Kidney glomerular epithelial cell (primary cell): ENCODE results near the gene MTHFS.

Source experiments
- DNase-seq: peaks from one replicate; lab custom pipeline; 2025; lab: John Stamatoyannopoulos, UW

The MTHFS gene

DNA sequence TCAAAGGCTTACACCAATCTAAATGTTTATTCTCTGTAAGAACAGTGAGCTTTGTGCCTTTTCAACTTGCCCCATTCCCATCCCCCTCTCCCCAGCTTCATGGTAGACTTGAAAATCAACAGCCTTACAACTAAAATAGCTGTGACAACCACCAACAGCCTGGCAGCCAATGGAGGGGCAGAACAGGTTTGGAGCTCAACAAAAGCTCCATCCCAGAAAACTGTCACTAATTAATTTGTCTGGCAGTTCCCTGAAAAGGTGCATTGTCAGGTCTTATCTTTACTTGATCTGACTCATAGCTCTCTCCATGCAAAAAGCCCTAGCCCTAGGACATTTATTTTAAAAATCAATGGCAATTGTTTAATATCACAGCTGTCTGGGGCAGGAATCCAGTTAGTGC, 22.6 kb downstream of the MTHFS start:
- peak; percentile 8 for DNase-seq

DNA sequence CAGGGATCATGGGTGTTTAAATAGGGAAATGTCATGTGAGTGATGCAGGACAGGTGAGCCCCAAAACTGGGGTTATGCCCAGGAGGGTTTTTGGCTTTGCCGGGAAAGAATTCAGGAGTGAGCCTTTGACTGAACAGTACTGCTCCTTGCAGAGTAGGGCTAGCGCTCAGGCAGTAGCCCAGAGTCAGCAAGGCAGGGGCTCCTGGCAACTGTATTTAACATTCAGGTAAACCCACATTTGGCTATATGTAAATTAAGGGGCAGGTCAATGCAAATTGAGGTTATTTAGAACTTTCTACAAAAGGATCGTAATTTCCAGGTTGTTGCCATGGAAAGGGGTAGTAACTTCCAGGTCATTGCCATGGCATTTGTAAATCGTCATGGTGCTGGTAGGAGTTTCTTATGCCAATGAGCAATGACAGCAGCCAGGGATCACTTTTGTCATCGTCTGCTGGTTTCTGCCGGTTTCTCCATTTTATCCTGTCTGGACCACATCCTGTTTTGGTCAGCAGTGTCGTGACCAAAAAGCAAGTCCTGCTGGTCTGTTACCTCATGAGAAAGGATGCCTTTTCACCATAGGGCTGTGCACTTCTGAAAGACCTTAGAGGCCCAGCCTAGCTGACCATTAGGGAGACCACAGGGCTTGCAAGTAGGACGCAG, 24.3 kb downstream of the MTHFS start:
- no peak for DNase-seq

DNA sequence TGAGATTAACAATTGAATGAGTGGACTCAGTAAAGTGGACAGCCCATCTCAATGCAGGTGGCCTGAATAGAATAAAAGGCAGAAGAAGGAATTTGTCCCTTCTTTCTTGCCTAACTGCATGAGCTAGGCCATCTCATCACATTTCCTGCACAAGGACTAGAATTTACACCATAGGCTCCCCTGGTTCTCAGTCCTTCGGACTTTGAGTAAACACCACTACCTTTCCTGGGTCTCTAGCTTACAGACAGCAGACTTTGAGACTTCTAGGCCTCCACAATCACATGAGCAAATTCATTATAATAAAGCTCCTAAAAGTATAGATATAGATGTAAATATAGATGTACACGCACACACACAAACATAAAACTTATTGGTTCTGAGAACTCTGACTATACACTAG, 28.3 kb downstream of the MTHFS start:
- no peak for DNase-seq

DNA sequence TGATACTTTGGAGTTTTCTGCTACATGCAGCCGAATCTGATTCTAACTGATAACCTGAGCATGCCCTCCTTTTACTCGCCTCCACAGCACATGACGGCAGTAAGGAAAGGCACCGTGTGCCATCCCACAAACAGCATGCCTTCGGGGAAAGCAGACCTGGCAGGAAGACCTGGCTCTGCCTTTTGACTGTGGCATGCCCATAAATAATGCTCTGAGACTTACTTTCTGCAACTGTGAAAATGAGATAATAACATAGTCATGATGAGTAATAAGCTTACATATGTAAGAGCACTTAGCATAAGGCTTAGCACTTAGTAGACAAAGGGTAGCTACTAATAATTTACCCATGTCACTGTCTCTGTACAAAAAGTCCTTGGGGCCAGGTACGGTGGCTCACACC, 32.9 kb downstream of the MTHFS start:
- no peak for DNase-seq

DNA sequence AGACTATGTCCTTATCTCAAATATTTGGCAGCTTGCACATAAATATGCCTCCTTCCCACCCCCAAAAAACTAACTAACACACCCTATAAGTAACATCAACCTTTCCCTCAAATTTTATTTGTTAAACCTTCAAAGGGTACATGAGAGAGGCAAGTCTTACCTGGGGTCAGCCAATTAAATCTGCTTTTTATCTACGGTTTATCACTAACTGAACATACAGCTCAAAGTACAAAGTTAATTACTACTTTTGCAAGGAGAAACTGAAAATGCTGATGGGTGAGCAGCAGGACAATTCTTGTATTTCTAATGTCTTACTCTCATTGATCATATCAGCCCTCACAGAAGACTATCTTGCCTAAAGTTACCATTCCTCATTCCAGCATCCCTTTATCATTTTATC, 34.6 kb downstream of the MTHFS start:
- no peak for DNase-seq

DNA sequence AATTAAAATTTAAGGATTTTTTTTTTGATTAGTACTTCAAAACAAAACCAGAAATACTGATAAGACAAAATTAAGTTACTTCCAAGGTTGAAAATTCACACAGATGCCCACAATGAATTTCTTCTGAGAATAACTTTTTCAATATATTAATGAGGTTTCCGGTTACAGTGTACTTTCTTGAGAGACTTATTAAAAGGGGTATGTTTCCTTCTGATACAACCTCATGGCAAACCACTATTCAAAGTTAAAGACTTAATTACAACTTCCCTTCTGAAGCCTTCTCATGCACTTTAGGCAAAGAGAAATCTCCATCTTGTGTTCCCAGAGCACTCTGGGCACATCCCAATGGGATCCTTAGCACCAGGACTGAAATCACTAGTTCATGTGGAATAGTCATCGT, 36.2 kb downstream of the MTHFS start:
- no peak for DNase-seq

DNA sequence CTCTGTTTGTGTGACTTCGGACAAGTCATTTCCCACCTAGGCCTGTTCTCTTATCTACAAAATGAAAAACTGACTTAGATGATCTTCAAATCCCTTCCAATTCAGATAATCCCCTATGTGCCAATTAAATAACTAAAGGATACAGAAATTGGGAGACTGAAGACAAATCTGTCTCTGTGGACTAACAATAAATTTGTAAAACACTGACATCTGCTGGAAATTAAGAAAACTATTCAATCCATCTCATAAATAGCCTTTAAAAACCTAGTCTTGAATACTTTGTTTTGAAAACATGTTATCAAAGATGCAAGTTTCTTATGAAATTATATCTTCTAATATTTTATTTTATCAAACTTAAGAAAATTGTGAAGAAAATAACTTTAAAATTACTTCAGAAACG, 38.3 kb downstream of the MTHFS start:
- no peak for DNase-seq

DNA sequence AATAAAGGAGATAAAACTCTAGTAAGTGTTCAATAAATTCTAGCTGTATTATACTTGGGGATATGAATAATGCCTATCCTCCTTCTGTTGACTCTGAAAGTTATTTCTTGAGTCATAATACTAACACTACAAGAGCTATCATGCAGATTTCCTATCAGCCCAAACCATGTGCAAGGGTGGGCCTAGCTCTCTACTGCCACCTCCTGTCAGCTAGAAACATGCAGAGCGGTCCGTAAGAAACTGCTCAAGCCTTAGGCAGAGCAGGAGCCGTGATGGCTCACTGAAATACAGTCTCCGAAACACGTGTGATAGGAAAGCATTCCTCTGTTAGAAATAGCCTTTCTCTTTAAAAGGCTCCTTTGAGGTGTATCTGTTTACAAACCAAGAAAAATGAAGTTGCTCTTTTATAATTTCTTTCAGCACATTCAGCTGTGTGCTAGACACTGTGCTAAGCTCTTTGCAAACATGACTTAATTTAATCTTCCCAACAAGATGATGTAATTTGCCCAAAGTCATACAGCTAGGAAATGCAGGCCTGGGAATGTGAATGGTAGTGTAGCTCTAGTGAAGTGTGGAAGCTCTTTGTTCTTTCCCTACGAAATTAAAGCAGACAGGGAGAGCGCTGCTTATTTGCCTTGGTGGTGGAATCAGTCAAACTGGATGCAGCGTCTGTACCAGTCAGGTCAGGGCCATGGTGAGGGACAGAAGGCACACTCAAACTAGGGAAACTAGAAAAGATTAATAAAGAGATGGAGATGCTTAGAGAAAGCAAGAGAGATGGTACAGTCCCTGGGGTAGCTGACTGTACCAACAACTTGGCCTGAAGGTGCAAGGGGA, 43.1 kb downstream of the MTHFS start:
- peak; percentile 77 for DNase-seq

DNA sequence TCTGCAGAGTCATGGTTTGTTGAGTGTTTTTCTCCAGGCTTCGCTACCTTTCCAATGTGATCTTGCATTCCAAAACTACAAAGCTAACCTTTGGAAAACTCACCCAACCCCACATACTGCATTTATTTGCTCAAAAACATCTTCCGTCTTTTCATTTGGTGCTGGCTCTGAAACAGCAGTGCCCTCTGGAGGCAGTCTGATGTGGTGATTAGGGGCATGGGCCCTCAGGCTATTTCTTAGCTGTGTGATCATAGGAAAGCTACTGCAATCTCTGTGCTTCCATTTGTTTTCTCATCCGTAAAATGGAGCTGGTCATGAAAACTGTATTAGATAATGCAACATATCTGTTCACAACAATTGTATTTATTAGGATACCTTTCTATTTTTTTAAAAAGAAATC, 47.0 kb downstream of the MTHFS start:
- DNase-seq: no peak

DNA sequence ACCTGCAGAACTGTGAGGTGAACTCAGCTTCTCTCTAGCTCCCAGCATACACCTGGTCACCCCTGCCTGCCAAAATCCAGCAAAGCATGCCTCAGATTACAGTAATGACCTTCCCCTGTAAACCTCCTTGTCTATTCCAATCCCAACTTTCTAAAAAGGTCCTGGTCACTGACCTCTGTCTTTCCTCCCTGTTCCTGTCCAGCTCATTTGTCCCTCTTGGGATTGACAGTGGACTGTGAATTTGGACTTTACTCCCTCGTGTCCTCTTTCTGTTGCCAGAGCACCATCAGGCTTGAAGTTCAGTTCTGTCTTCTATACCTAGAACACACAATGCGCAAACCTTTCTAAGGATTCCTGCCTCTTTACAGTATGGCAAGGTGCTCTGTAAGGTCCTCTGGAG, 50.3 kb downstream of the MTHFS start:
- no peak for DNase-seq

DNA sequence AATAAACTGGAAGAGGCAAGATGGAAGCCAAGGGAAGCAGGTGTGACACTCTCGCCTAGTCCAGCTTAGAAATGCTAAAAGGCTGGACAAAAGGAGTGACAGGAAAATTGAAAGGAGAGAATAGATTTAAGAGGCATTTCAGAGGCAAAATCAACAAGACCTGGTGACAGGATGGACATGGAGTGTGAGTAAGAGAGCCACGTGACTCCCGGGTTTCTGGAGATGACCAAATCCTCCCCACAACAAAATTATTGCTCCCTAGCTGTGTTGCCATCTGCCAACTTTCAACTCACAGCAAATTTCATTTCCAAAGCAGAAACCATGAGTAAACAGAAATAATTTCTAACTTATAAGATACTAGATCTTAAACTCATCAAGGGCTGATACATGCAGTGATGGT, 52.6 kb downstream of the MTHFS start:
- no peak for DNase-seq

DNA sequence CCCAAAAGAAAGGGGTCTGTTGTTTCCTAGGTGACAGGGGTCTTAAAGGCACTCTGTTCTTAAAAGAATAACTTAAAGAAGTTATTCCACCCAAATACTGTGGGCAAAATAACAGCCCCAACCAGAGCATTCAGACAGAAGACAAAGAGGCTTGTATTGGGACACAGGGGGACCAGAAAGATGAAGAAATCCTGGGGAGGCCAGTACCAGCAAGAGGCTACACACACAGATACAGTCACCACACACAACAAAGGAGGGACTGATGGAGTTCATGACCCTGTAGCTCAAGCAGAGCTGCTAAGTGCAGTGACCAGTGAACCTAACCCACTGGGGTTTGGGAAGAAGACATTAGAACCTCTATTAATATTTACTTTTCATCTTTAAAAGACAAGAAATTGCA, 59.0 kb downstream of the MTHFS start:
- DNase-seq: no peak

DNA sequence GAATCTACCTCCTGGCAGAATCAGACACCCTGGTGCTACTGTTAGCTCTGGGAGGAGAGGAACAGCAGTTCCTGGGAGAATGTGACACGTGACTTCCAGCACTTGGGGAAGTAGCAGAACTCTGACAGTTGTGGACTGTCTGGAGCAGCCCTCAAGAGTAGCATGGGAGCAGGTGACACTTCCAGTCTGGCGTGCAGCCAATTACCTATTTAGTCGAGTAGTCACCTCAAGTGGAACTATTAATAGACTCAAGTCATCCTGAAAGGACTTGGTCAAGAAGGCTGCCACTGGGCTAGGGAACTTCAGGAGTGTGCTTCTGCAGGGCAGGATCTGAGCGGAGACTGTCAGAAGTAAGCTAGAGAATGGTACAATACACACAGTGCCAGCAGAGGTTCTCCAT, 62.3 kb downstream of the MTHFS start:
- no peak for DNase-seq

DNA sequence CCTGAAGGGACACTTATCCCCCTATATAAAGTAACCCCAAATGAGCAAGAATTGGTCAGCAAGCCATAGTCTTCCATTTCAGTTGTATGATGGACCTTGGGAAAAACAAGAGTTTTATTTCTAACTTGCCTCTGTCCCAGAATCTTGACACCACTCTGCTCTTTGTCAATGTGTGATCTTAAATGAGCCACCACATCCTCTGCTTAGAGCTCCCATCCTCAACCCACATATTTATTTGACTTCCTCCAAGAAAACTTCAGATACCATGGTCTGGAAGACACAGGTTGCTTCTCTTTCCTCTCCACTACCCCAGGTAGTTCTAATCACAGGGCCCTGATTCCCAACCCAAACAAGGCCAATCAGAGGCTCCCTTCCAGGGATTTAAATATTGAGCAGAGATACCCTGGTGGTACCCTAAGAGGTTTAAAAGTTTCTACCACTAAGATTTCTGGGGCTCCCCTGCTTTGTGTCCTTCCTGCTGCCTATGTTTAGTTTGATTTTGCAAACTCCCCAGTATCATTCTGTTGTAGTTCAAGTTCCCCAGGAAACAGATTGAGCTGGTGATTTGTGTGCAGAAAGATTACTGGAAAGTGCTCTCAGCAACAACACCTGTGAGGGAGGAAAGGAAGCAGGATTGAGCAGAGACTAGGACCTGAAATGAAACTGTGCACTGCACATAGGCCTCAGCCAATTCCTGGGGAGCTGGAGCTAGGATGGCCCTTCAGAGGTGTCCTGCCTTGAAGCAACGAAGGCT, 64.3 kb downstream of the MTHFS start:
- DNase-seq: no peak

DNA sequence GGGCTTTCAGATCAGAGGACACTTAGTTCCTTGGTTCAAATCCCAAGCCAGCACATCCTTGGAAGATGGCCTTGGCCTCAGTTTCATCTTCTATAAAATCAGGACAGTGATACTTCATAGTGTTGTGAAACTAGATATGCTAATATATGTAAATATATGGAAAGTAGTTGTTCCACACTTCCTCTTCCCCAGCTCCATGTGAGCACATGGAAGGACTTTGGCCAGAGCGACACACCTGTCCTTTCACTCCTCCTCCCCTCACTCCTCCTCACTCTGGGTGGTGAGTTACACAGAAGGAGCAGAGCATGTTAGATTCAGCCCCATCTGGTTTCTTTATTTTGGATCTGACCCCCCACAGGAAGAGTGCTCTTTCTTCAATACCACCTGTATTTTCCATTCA, 65.2 kb downstream of the MTHFS start:
- DNase-seq: no peak

DNA sequence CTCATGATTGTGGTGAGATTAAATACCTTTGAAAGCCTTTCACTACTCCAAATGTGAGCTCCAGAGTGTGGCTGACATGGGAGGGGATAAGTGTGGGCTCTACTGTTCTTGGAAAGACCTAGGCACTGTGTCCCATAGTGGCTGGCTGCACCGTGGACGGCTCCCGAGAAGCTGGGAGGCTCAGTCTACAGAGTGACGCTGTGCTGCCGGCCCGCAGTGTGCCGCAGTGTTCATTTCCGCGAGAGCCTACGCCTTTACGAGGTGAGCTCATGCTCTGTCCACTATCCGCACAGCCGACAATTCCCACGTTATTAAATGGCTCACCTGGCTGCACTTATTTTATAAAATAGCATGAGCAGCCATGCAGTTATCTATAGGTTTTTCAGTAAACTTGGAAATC, 66.9 kb downstream of the MTHFS start:
- no peak for DNase-seq

DNA sequence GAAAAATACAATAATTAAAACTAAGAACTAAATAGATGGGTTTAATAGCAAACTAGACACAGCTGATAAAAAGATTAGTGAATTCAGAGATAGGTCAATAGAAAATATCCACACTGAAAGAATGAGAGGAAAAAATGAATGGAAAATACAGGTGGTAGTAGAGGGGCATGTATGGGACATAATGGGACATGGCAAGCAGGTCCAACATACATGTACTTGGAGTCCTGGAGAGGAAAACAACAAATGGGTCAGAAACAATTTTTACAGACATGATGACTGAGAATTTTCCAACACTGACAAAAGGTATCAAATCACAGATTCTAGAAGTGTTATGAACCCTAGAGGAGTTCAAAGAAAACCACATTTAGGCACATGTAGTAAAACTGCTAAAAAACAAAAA, 68.4 kb downstream of the MTHFS start:
- DNase-seq: no peak

DNA sequence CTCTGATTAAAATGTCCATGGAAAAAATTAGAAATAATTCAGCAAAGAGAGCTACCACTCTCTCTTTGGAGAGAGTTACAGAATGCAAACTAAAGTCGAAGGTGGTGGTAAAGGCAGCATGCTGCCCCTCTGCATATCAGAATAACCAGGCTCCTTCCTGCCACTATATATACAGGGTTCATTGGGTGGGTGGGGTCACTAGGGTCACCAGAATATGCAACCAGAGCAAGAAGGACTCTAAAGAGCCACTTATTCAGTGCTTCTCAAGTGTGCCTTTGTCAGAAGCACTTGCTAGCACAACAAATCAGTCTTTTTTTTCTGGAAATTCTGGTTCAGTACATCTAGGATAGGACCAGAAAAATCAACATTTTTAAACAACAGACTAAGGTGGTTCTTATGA, 70.0 kb downstream of the MTHFS start:
- no peak for DNase-seq

DNA sequence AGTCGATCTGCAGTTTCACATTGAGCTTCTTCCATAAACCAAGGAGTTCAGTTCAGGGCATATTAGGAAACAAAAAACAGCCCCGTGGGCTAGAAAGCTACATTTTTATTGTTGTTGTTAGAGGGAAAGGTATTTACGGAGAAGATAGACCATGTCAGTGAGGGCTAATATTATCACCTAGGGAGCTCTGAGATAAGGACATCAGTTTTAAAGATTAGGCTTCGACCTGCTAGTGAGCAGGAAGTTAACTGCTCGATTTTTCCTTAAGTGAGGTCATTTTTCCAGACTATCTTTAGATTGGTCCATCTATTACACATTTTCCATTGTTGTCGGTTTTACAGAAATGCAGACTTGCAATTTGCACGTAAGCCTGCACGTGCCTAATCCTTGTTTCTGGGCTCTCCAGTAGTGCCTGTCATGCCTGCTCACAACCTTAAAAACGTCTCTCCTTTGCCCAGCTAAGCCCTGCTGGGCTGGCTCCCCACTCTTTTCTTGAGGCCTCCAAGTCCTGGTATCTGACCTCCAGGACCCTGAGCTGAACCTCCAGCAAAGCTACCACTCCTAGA, 72.6 kb downstream of the MTHFS start:
- DNase-seq: no peak

DNA sequence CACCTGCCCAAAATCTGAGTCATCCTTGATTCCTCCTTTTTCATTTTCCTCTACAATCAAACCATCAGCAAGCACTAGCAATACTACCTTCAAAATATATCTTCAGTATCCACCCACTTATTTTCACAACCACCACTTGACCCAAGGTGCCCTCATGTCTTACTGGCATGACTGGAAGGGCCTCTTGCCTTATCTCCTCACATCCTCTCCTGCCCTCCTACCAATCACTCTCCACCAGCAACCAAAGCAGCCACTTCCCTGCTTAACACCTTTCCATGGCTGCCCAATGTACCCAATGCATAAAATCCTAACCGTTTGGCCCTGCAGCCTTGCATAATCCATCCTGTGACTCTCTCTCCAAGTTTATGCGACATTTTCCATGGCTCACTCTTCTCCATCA, 76.0 kb downstream of the MTHFS start:
- no peak for DNase-seq

DNA sequence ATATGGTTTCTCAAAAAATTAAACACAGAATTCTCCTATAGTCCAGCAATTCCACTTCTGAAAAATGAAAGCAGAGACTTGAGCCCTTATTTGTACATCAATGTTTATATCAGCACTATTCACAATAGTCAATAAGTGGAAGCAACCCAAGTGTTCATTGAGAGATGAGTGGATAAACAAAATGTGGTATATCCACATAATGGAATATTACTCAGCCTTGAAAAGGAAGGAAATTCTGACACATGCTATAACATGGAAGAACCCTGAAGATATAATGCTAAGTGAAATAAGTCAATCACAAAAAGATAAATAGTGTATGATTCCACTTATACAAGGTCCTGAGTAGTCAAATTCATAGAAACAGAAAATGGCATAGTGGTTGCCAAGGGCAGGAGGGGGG, 76.6 kb downstream of the MTHFS start:
- DNase-seq: no peak

DNA sequence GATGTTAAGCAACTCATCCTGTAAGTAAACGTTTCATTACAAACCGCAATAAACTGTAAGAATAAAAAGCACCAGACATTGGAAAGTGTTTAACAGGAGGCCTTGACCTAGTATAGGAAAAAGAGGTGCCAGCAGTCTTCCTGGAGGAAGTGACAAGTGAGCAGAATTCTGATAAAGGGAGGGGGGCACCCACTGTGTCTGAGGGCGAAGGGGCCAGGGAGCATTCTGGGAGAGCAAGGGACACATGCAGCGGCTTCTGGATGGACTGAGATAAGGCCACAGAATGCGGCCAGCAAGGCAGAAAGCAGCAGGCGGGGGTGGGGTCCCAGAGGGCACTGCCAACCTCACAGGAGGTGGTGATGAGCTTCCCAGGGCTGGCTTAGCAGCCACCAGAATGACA, 80.2 kb downstream of the MTHFS start:
- no peak for DNase-seq

DNA sequence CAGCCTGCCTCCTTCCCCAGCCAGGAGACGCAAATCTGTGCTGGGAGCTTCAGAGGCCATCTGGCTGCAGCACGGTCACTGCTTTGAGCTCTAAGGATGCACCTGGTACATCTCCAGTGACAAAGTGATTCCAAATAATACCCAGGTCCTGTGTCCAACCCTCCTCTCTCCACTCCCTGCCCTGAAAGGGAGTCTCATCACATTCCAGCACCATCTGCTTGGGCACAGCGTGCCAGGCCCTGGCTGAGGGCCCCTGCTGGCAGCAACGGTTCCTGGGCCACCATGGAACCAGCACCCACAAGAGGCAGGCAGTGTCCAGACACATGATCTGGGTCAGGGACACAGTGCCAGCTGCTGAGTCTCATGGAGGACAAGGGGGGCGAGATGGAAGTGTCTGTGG, 81.3 kb downstream of the MTHFS start:
- no peak for DNase-seq
